GM21576 (cell line): ENCODE data around the gene MYRIP.
"Not testable (repeated sequence)": the region's sequence is repeated elsewhere in the genome, so short reads cannot be mapped to it uniquely, and the experiment has no call there.

Source experiments
- ATAC-seq: cut with Tn5 transposase; IDR thresholded peaks from one replicate; pipeline ENCODE4 v1.9.1; 2021; ENCODE audit warnings: mild to moderate bottlenecking, moderate library complexity; ENCODE audit not compliant: unreplicated experiment

The MYRIP gene

GRCh38 chr3:40077139-40077538 lies 267.7 kb downstream of the MYRIP start:
- not testable (repeated sequence) for ATAC-seq

DNA sequence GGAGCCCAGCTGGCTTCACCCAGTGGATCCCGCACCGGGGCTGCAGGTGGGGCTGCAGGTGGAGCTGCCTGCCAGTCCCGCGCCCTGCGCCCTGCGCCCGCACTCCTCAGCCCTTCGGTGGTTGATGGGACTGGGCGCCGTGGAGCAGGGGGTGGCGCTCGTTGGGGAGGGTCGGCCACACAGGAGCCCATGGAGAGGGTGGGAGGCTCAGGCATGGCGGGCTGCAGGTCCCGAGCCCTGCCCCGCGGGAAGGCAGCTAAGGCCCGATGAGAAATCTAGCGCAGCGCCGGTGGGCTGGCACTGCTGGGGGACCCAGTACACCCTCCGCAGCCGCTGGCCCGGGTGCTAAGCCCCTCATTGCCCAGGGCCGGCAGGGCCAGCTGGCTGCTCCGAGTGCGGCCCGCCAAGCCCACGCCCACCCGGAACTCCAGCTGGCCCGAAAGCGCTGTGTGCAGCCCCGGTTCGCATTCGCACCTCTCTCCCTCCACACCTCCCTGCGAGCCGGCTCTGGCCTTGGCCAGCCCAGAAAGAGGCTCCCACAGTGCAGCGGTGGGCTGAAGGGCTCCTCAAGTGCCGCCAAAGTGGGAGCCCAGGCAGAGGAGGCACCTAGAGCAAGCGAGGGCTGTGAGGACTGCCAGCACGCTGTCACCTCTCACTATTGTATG lies 268.6 kb downstream of the MYRIP start:
- ATAC-seq, result not testable (repeated sequence)

- ATAC-seq, result no peak
These were observed 269.2 kb downstream of the MYRIP start for GRCh38 chr3:40078590-40078989.

GRCh38 chr3:40079203-40079846 lies 269.9 kb downstream of the MYRIP start:
- no peak for ATAC-seq

- ATAC-seq, result no peak
These were observed 270.4 kb downstream of the MYRIP start for GRCh38 chr3:40079847-40080240.

DNA sequence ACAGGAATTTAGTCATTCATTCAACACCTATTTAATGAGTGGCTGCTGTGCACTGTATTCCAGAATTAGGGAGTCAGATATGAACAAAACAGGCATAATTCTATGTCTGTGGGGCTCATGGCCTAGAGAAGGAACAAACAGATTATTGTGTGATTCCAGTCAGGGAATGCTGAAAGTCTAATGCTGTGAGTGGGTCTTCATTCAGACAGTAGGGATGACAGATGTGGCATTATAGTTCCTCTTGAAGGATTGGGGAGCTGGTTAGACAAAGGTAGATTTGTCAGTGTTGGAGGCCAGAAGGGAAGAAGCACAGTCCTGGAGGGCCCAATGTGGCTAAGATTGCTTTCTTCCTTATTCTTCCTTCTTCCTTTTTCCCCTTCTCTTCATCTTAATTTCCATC lies 273.7 kb downstream of the MYRIP start:
- ATAC-seq, result no peak

DNA sequence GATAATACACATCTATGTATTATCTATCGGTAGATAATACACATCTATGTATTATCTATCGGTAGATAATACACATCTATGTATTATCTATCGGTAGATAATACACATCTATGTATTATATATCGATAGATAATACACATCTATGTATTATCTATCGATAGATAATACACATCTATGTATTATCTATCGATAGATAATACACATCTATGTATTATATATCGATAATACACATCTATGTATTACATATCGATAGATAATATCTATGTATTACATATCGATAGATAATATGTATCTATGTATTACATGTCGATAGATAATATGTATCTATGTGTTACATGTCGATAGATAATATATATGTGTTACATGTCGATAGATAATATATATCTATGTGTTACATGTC lies 275.0 kb downstream of the MYRIP start:
- not testable (repeated sequence) for ATAC-seq

DNA sequence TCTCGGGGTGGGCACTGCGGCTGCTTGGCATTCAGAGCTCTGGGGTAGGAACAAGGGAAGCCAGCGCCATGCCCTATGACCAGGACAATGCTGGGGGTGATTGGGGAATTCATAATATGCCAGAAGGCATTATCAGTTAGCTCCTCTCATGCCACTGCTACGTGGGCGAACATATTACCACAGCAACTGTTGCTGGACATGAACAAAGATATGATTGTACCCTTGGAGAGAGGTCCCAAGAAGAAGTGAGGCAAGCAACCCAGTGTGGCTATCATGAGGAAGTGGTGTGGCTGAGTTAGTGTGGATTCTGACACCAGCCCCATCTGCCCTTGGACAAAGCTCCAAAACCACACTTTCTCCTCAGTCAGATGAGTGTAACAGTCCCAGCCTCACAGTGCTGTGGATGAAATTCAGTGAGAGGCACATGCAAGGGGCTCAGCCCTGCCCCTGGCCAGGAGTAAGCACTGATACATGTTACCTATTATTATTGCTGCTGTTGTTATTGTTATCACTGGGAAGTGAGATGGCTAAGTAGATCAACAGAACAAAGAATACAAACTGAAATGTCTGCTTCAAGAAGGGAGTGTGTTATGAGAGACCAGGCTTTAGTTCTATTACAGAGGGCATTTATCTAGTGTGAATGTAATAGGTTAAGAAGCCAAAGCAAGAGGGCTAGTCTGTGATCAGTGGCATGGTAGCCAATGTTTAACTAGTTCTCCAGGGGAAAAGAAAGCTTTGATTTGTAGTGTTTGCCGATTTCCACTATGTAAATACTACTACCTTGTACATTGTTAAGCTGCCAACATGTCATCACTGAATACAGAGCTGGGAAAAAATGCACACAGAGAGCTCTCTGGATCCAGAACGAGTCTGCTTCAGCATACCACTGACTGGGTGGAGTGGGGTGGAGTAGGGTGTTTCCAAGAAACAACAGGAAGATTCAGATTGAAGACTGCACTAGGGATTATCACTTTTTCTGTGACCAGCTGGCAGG lies 277.8 kb downstream of the MYRIP start:
- ATAC-seq, result no peak

DNA sequence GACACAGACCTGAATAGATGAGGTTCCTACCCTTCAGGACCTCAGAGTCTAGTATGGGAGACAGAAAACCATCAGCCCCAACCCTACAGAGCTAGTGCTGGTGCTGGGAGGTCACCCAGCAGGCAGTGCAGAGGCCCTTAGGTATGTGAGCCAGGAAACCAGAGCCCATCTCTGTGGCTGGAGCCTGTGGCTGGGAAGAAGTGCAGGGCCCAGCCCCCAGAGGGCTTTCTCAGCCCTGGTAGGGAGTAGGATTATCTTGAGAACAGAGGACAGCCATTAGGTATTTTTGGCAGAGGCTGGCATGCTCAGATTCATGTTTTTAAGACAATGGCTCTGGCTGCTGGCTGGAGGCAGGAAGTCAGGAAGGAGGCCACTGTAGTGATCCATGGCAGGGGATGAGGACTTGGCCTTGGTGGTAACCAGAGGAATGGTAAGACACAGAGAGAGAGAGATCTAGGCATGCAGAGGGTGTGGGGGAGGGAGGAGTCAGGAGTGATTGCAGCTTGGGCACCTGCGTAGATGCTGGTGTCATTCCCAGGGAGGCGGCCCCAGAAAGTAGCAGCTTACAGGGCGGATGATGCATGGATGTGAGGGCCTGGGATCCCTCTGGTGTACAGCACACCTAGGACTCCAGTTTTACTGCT lies 279.2 kb downstream of the MYRIP start:
- ATAC-seq, result no peak

GRCh38 chr3:40096661-40097111 lies 287.3 kb downstream of the MYRIP start:
- ATAC-seq, result no peak

- no peak for ATAC-seq
These were observed 288.0 kb downstream of the MYRIP start for GRCh38 chr3:40097131-40098117.

- no peak for ATAC-seq
These were observed 288.9 kb downstream of the MYRIP start for GRCh38 chr3:40098261-40098759.

DNA sequence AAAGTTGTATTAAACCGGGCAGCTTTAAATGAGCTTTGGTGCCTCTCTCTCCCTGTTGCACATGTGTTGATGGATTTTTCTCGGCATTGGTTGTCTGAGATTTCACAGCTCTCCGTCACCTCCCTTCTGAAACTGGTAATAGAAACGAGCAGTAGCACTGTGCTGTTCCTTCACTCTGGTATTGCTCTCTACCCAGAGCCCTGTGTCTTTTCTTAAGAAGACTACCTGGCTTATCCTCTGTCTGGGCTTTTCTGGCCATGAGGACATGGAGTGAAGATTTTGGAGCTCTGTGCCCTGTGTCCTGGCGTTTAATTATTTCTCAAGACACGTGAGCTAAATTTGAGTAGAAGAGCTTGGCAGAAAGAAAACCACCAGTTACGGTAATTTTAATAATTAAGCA lies 290.5 kb downstream of the MYRIP start:
- no peak for ATAC-seq

DNA sequence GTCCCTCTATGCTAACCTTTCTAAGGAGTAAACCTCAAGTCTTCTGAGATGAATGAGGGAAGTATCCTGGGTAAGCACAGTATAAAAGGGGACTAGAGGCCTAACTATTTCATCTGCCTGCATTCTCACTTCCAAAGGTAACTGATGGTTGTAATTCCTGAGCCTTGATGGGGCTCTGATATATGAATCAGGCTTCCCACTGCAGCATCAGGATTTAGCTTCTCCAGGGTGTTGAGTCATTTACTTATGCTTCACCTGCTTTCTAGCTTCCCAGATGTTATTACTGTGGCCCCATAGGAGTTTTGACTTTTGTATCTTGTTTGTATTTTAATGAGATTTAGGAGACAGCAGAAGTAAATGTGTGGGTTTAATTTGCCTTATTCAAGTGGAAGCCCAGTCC lies 292.8 kb downstream of the MYRIP start:
- no peak for ATAC-seq

DNA sequence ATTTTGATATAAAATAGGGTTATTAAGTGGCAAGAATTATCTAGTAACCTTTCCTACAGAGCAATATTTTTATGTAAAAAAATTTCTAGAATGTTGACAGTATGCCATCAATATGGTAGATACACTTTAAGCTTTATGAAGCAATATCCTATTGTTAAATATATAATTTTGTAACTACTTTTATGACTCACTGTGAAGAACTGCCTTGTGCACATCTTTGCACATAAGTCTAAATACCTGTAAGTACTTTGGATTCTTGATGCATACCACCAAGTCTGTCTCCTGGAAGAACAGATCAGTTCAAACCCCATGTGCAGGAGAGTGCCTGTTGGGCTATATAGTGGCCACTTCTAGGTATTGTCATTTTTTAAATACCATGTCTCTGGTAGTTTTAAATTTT lies 294.4 kb downstream of the MYRIP start:
- ATAC-seq, result no peak

GRCh38 chr3:40104441-40104840 lies 295.0 kb downstream of the MYRIP start:
- no peak for ATAC-seq

DNA sequence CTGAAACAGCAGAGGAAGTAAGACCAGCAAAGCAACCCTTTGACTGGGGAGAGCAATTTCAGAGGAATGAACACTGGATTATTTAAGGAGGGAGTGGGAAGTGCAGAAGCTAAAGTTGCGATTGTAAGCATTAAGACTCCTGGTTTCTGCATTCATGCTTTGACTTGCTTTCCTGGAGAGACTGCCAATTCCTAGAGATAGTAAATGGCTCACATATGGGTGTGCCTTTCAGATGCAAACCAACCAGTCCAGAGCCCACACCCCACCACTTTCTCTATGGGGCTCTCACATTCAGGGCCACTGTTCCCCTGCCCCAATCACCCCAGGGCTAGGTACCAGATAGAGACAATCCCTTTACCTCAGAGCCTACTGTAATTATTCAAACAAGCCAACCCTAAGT lies 299.2 kb downstream of the MYRIP start:
- ATAC-seq, result no peak

- ATAC-seq, result no peak
These were observed 300.5 kb downstream of the MYRIP start for GRCh38 chr3:40109641-40110490.
